PC-9 (cell line): ENCODE results near the gene CNKSR1. TPM values are rescaled to one million over a fixed set of nuclear protein-coding genes. Genes with fewer than 3 reads are reported as not detected.

Experiments
- BruUV-seq: library from RNA; stranded (reverse); fragments of 400-500 nt; replicated peaks from 2 replicates; lab custom pipeline; 2021; lab: Mats Ljungman, UMichigan
- CTCF ChIA-PET: fragments of 300-600 bp; sonication (Branson Sonifier 250); formaldehyde crosslinking; loops from one replicate; lab custom pipeline; 2022; ENCODE audit warnings: antibody characterized with exemption; lab: Charles Lee
- POLR2A ChIA-PET: fragments of 300-600 bp; sonication (Branson Sonifier 250); formaldehyde crosslinking; loops from one replicate; lab custom pipeline; 2022; ENCODE audit warnings: antibody characterized with exemption; ENCODE audit not compliant: unreplicated experiment; lab: Charles Lee
- DNase-seq, 2 experiments: peaks; one replicate each; pipeline versions ENCODE4 v3.0.0 to v3.0.0-alpha.2; 2015 to 2022; ENCODE audit warnings: mixed read lengths in 1 of 2
- H2AFZ ChIP-seq: fragments of 200-600 bp; sonication (generic); 2 replicates; pipeline ENCODE4 v1.8.1; 2017; ENCODE audit warnings: antibody characterized with exemption
- H3F3A ChIP-seq: fragments of 200-600 bp; sonication (generic); 2 replicates; pipeline ENCODE4 v1.8.1; 2017; ENCODE audit warnings: antibody characterized with exemption, mild to moderate bottlenecking, low read depth; ENCODE audit not compliant: insufficient read depth
- H3K27ac ChIP-seq: fragments of 200-600 bp; sonication (generic); 2 replicates; pipeline ENCODE4 v1.6.1; 2016; ENCODE audit warnings: mixed run types
- H3K27me3 ChIP-seq: fragments of 200-600 bp; sonication (generic); 2 replicates; pipeline ENCODE4 v1.6.1; 2016; ENCODE audit warnings: low read depth, mixed run types; ENCODE audit not compliant: insufficient read depth
- H3K36me3 ChIP-seq: fragments of 200-600 bp; sonication (generic); 2 replicates; pipeline ENCODE4 v1.6.1; 2016; ENCODE audit warnings: low read depth, mixed run types
- H3K4me1 ChIP-seq: fragments of 200-600 bp; sonication (generic); replicated peaks from 2 replicates; pipeline ENCODE4 v1.6.1; 2016; ENCODE audit warnings: mixed run types; ENCODE audit not compliant: insufficient read depth
- H3K4me2 ChIP-seq: fragments of 200-600 bp; sonication (generic); 2 replicates; pipeline ENCODE4 v1.6.1; 2017; ENCODE audit warnings: mixed run types
- H3K4me3 ChIP-seq: fragments of 200-600 bp; sonication (generic); 2 replicates; pipeline ENCODE4 v1.6.1; 2016; ENCODE audit warnings: mixed run types
- H3K79me2 ChIP-seq: fragments of 200-600 bp; sonication (generic); 2 replicates; pipeline ENCODE4 v1.6.1; 2017; ENCODE audit warnings: low read depth, mixed run types
- H3K9me2 ChIP-seq: fragments of 200-600 bp; sonication (generic); 2 replicates; pipeline ENCODE4 v1.8.1; 2017; ENCODE audit warnings: mild to moderate bottlenecking; ENCODE audit not compliant: insufficient read depth
- H3K9me3 ChIP-seq: fragments of 200-600 bp; sonication (generic); 2 replicates; pipeline ENCODE4 v1.8.1; 2016; ENCODE audit warnings: low read depth; ENCODE audit not compliant: insufficient read depth
- H4K20me1 ChIP-seq: fragments of 200-600 bp; sonication (generic); 2 replicates; pipeline ENCODE4 v1.8.1; 2017; ENCODE audit not compliant: insufficient read depth
- EZH2 ChIP-seq: fragments of 200-600 bp; sonication (generic); IDR thresholded peaks from 2 replicates; pipeline ENCODE4 v1.8.0; 2017; ENCODE audit warnings: antibody characterized with exemption, low read depth
- intact Hi-C: fragments of 100-400 bp; cut with micrococcal nuclease; formaldehyde crosslinking; loops from one replicate; pipeline ENCODE4 v1.10.0; 2022; ENCODE audit not compliant: unreplicated experiment
- total RNA-seq: library from RNA; stranded (reverse); gene quantifications from 2 replicates; pipeline ENCODE4 v1.2.3, GENCODE V29; 2021
- TF ChIP-seq, protein P1 (sequence below): fragments of 200-600 bp; sonication (generic); conservative IDR thresholded peaks from 2 replicates; pipeline ENCODE4 v1.6.1; 2017; ENCODE audit warnings: mixed run types, antibody characterized with exemption, mild to moderate bottlenecking, moderate library complexity

The CNKSR1 gene
- total RNA-seq, 1 experiment from 2014 or later, result 33.4 TPM

DNA sequence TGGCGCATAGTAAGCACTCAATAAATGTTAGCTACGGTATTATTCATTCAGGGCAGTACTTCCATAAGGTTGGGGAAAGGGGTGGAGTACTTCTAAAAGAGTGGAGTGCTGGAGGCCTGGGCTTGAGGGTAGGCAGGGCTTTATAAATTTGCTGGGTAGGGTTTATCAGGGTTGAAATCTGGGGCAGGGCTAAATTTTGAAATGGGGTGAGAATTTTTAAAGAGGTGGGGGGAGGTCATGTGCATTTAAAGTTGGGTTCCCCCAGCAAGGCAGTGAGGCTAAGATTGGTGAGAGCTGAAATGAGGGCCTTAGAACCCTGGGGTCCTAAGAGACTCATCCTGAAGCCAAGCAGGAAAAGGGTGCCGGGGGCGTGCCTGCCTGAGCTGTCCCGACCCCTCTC is 23.1 kb downstream of the CNKSR1 start:
- no peak overlapping the region for H3K4me3 ChIP-seq
- H3K4me1 ChIP-seq, result no peaks in the 10 kb centered on the region
- peaks cover 12% of the 10 kb centered on the region; the same call in 1 of the 2 replicates for H3K27me3 ChIP-seq
- H3K4me2 ChIP-seq, result no peak overlapping the region
- POLR2A ChIA-PET, result interaction anchor here (0.6 kb wide), 1 partner anchor 30 kb away, joined by 3 read pairs; no protein-coding TSS in a partner anchor
- H3F3A ChIP-seq, result no peaks in the 10 kb centered on the region
- H3K9me2 ChIP-seq, result no peaks in the 10 kb centered on the region; the same call in 1 of the 2 replicates
- H3K9me3 ChIP-seq, result no peaks in the 10 kb centered on the region
- BruUV-seq, result no TSS peak
- H4K20me1 ChIP-seq, result no peaks in the 10 kb centered on the region
- CTCF ChIA-PET, result no interaction called here
- H3K36me3 ChIP-seq, result no peaks in the 10 kb centered on the region
- no peak overlapping the region for H2AFZ ChIP-seq
- H3K79me2 ChIP-seq, result no peaks in the 10 kb centered on the region
- no peak for DNase-seq
- no peak for TF ChIP-seq EZH2
- TF ChIP-seq, protein P1, sequence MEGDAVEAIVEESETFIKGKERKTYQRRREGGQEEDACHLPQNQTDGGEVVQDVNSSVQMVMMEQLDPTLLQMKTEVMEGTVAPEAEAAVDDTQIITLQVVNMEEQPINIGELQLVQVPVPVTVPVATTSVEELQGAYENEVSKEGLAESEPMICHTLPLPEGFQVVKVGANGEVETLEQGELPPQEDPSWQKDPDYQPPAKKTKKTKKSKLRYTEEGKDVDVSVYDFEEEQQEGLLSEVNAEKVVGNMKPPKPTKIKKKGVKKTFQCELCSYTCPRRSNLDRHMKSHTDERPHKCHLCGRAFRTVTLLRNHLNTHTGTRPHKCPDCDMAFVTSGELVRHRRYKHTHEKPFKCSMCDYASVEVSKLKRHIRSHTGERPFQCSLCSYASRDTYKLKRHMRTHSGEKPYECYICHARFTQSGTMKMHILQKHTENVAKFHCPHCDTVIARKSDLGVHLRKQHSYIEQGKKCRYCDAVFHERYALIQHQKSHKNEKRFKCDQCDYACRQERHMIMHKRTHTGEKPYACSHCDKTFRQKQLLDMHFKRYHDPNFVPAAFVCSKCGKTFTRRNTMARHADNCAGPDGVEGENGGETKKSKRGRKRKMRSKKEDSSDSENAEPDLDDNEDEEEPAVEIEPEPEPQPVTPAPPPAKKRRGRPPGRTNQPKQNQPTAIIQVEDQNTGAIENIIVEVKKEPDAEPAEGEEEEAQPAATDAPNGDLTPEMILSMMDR, result no peak
- intact Hi-C loops, result no loop called here
- no peak overlapping the region for H3K27ac ChIP-seq

DNA sequence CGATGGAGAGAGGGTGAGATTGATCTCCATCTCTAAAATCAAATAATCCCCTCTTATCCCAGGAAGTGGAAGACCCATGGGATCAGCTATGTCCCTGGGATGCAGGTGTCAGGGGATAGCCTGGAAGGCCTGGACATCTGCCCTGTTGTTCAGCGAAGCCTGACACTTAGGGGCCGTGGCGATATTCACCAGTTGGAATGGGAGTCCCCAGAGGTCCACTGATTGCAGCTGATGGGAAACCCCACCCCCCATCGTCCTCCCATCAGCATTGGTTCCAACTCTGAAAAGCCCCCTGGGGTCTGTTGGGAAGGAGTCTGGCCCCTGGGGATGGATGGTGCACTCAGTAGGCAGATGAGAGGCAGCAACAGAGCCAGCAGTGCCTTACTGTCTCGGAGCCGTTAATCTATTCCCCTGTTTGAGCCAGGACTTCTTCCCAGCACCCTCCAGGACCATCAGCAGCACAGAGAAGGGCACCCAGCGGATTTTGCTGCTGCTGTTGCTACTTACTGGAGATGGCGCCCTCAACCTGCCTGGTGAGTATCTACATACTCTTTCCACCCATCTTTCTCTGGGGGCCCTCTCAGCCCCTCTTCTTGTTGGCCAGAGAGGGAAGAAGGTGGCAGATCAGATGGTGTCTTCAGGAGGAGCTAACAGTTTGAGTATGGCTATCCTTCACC is 26.5 kb downstream of the CNKSR1 start:
- Histone ChIP-seq H3K27ac (no peak overlapping the region), H4K20me1 (no peaks in the 10 kb centered on the region), H3K79me2 (no peaks in the 10 kb centered on the region), H3F3A (no peaks in the 10 kb centered on the region), H3K4me2 (no peak overlapping the region), H3K4me3 (no peak overlapping the region), H3K9me3 (no peaks in the 10 kb centered on the region), H3K4me1 (no peaks in the 10 kb centered on the region), H3K36me3 (no peaks in the 10 kb centered on the region), H3K27me3 (peaks cover 12% of the 10 kb centered on the region; the same call in 1 of the 2 replicates), H3K9me2 (no peaks in the 10 kb centered on the region; the same call in 1 of the 2 replicates), H2AFZ (no peak overlapping the region)
- CTCF ChIA-PET, result no interaction called here
- BruUV-seq, result no TSS peak
- DNase-seq, result no peak
- TF ChIP-seq EZH2, result no peak
- TF ChIP-seq, protein P1, result no peak
- POLR2A ChIA-PET, result no interaction called here
- intact Hi-C loops, result no loop called here

DNA sequence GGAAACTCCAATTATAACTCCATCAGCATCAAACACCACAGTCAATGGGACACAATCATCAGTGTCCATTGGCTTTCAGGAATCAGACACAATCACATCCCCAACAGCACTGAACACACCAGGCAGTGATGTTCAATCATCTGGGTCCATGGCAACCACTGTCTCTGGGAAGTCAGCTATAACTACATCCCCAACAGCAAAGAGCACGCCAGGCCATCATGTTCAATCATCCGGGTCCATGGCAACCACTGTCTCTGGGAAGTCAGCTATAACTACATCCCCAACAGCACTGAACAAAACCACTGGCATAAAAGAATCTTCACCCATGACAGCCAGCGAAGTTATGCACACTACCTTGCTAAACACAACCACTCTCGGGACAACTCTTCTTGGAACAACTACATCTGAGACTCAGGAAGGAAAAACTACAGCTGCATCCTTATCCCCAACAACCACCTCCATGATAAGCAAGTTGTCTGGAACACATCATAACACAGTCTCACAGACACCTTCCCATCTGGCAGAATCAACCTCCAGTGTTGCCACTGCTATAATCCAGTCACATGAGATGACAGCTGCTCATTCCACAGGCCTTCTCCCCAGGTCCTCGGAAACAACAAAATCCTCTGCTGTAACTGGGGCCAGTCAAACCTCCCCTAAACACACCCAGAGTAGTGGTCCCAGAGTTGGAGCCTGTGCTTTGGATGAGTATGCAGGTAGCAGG is 33.0 kb downstream of the CNKSR1 start:
- ChIA-PET POLR2A (no interaction called here), CTCF (interaction anchor here (0.6 kb wide), 2 partner anchors 33 to 252 kb away, joined by 6 read pairs; partner anchors contain the start of gene CNKSR1)
- Histone ChIP-seq H2AFZ (no peak overlapping the region), H3K9me3 (no peaks in the 10 kb centered on the region), H3K27me3 (no peaks in the 10 kb centered on the region), H3K36me3 (no peaks in the 10 kb centered on the region), H4K20me1 (no peaks in the 10 kb centered on the region), H3K9me2 (no peaks in the 10 kb centered on the region), H3K4me1 (no peaks in the 10 kb centered on the region), H3K27ac (no peak overlapping the region), H3K79me2 (no peaks in the 10 kb centered on the region), H3F3A (no peaks in the 10 kb centered on the region), H3K4me3 (no peak overlapping the region), H3K4me2 (no peak overlapping the region)
- no peak for DNase-seq
- intact Hi-C loops, result no loop called here
- TF ChIP-seq, protein P1, result no peak
- TF ChIP-seq EZH2, result no peak
- no TSS peak for BruUV-seq
